ENCODE data around the gene TRIM47.
"Not testable (repeated sequence)": the region's sequence is repeated elsewhere in the genome, so short reads cannot be mapped to it uniquely, and the experiment has no call there.

GRCh38 chr17:75885860-75886259 is 7.5 kb upstream of the TRIM47 start:
- TF ChIP-seq CTCF, POLR2A (IDR thresholded peaks at IDR 0.05): not testable (repeated sequence)
